ENCODE data around the gene RNF17.
"Not testable (repeated sequence)": the region's sequence is repeated elsewhere in the genome, so short reads cannot be mapped to it uniquely, and the experiment has no call there.

Gene RNF17

DNA sequence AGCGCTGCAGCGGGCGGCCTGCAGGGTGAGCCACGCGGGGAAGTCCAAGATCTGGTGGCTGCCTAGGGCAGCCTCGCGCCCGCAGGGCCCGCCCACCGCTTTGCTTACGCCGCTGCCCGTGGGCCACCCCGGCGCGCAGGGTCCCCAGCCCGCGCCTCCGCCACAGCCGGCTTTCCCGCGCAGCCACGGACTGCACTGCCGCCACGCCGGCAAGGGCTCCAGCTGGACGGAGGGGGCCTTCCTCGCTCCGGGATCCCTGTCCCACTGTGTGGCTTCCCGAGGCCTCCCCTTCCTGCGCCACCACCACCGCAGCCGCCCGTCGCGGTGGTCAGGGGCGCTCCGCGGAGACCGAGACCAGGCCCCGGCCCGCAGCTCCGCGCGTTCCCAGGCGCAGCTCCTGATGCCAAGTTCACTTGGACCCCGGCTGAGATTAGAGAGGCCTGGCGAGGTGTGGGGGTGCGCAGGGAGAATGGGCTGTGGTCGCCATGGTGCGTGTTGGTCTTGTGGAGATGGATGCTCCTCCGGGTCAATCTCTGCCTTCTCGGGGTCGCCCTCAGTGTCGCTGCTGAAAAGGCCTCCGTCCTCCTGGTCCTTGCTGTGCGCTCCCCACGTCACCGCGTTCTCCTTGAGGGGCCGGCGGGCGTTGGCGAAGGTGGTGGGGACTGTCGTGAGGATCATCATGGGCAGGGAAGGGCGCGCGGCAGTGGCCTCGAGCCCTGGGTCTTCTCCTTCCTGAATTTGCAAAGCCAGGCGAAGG is 17.9 kb upstream of the RNF17 start:
- DNase-seq = no peak

DNA sequence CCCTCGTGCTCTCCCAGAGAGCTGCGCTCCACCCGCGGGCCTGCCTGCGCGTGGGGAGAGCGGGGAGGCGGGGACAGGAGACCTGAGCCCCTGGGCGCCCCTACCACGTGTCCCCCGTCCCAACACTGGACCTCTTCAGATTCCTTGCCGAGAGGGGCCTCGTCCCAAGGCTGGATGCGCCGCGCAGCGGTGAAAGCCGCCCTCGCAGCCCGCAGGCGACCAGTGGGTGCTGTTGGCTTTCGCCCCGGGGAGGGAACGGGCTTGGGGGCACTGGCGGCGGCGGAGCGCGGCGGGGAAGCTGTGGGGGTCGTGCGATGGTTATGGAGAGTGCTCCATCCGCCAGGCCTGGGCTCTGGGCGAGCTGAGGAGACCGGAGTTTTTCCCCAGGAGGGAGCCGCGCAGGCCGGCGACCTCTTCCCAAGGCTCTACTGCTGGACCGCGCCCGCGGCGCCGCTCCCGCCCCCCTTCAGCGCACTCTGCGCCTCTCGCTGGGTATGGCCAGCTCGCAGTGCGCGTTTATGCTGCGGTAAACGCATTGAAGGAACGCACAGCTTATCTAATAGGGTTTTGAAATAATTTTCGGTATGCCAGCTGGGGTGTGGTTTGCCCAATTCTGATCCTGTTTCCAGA is 17.2 kb upstream of the RNF17 start:
- DNase-seq = no peak

DNA sequence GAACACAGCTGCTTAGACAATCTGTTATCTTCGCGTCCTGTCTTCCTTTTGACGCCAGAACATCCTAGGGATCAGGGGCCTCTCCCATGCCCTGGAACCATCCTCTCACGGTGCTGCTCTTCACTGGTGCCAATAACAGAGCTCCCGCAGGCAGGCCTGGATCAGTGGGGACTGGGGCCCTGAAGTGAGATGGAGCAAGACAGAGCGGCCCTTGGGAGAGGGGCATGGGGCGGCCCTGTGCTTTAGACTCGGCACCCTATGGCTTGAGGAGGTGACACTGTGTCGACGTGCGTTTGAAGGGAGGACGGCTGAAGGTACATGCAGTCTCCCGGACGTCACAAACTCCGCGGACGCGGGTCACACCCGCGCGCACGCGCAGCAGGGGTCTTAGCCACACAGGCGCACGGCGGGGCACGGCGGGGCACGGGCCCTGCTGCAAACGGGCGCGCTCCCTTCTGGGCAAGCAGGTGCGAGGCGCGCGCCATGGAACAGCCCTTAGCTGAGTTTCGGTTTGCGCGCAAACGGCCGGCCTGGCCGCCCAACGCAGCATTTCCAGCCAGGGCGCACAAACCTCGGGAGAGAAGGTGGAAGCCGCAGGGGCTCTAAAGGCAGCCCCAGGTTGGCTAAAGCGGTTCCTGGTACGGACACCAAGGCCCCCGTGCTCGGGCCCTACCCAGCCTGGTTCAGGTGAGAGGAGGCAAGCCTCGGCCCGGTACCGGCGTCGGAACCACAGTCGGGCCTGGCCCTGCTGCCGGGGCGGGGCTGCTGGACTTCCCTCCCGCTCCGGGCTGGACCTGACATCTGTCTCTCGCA is 16.5 kb upstream of the RNF17 start:
- DNase-seq = no peak

DNA sequence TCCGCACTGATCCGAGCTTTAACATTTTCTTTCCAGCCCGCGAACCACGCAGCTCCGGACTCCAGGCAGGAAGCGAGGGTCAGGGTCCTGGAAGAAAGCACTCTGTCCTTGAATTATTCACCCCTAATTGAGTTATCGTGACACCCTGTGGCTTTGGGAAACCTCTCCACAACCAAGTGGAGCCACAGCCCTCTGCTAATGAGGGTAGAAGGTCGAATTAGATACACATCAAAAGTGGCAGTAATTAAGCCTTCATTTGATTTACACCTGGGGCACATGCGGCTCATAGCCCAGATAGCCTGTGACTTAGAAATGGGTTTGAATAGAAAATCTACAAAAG is 15.9 kb upstream of the RNF17 start:
- no peak for DNase-seq

DNA sequence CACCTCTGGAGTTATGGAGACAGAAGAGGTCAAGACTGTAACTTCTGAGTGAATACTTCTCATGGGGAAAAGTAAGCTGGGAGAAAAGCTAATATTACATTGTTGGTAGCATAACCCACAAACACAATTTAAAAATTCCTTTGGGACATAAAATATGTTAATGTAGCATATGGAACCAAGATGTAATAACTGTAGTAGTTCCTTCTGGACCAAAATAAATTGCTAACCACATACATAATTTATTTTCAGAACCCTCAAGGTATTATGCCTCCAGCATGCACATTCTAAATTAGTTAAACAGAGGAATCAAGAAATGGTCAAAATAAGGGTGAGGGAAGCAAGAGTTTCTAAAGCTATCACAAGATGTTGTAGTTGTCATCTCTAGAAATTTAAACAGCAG is 4.8 kb upstream of the RNF17 start:
- no peak for DNase-seq

DNA sequence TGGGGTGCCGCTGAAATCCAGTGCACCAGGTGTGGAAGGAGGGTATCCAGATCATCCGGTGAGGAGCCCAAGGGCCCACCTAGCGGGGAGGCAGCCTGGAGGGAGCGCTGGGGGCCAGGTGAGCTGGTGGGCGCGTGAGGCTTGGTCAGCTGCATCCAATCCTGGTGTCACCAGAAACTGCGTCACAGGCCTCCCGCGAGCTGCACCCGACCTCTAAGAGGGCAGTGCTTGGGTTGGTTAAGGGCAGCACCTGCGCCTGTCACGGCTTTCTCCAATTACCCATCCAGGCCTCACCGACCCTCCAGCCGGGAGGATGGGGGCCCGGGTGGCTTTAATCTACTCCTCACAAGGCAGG is 284 bp downstream of the RNF17 start:
- DNase-seq = no peak

DNA sequence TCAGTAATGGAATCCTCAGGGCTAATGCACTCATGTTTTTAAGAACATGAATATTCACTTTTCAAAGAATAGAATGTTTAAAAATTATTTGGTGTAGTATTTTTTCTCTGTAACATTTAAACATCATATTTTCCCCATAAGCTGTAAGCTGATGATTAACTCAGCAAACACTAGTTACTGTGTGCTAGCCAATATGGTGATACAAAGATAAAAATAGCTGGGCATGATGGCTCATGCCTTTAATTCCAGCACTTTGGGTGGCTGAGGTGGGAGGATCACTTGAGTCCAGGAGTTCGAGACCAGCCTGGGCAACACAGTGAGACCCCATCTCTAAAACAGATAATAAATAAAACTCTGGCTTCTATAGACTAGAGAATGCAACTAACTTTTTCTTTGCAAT is 13.2 kb downstream of the RNF17 start:
- DNase-seq = no peak

DNA sequence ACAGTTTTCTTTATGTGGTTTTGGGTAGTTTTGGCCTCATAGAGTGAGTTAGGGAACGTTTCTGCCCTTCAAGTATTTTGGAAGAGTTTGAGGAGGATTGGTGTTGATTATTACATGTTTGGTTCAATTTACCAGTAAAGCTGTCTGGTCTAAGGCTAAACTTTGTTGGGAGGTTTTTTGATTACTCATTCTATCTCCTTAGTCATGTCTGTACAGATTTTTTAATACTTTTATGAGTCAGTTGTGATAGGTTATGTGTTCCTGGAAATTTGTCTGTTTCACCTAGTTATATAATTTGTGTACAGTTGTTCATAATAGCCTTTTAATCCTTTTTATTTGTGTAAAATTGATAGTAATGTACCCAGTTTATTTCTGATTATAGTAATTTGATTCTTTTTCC is 20.4 kb downstream of the RNF17 start:
- DNase-seq = no peak

DNA sequence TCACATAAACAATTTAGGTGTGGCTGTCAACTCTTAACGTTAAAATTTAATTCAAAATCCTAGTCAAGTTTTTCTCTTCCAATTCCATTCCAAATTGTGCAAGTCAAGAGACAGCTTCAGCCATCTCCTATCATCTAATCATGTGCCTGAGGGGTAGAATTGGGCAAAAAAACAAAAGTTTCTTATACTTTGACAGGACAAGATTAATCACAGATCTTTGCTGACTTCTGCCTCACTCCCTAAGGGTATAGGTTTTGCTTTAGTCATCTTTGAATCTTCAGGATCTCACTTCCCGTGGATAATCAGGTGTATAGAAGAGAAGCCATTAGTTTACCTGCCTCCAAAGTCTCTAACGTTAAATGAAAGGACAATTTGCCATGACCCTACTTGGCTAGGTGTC is 24.6 kb downstream of the RNF17 start:
- no peak for DNase-seq

DNA sequence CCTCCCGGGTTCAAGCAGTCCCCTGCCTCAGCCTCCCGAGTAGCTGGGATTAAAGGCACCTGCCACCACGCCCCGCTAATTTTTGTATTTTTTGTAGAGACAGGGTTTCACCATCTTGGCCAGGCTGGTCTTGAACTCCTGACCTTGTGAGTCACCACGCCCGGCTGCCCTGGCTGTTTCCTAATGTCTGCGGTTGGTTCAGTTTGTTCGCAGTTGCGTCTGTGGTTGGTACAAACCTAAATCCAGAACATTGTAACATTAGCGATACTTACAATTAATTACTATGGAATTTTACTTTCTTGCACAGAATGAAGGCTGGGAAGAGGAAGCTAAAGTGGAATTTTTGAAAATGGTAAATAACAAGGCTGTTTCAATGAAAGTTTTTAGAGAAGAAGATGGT is 38.1 kb downstream of the RNF17 start:
- no peak for DNase-seq

DNA sequence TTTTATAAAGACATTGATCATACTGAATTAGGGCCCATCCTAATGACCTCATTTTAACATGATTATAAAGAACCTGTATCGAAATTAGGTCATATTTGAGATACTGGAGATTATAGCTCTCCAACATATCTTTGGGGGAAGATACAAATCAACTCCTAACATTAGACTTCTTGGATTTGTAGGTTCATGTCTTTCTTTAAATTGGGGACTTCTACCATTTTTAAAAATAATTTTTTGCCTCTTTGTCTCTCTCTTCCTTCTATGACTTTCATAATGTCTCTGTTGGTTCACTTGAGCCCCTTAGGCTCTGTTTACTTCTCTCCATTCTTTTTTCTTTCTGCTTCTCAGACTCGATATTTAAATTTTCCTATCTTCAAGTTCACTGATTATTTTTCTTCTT is 57.2 kb downstream of the RNF17 start:
- DNase-seq = no peak

DNA sequence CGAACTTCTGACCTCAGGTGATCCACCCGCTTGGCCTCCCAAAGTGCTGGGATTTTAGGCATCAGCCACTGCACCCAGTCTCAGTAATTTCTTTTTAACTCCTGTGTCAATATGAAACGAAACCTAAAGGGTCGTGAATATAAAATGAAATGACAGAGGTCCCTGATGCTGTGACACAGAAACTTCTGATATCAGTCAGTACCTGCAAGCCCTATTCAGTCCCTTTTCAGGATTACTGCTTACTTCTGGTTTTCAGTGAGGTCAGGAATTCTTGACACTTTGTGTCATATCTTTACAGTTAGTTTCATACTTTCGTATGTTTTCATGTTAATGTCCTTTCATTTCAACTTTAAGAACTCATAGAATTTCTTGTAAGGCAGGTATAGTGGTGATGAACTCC is 58.7 kb downstream of the RNF17 start:
- DNase-seq = no peak

DNA sequence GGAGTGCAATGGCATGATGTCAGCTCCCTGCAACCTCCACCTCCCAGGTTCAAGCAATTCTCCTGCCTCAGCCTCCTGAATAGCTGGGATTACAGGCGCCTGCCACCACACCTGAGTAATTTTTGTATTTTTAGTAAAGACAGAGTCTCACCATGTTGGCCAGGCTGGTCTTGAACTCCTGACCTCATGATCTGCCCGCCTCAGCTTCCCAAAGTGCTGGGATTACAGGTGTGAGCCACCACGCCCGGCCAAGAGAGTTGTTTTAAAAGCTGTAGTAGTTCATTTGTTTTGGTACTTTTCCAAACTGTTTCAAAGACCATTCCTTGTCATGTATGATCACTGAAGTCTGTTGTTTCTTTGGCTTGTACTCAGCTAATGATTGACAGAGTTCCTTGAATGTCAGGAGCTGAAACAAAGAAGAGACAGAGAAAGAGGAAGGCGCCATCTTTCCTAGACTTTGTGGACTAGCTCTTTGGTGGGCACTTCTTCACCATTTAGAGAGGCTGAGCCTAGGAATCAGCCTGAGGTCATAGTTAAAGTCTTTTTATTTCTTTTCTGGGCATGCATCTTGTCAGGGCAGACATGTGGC is 59.2 kb downstream of the RNF17 start:
- not testable (repeated sequence) for DNase-seq

DNA sequence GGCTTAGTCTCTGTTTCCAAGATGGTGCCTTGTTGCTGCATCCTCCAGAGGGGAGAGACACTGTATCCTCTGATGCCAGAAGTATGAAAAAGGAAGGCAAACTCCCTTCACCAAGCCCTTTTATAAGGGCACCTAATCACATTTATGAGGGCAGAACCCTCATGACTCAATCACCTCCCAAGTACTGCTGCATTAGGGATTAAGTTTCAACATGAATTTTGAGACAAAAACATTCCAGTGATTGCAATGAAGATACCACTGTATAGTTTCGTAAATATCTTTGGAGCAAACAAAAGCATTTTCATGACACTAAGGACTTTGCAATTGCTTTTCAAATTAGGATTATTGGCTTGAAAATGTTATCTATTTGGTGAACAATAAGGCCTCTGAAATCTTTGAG is 63.8 kb downstream of the RNF17 start:
- no peak for DNase-seq

DNA sequence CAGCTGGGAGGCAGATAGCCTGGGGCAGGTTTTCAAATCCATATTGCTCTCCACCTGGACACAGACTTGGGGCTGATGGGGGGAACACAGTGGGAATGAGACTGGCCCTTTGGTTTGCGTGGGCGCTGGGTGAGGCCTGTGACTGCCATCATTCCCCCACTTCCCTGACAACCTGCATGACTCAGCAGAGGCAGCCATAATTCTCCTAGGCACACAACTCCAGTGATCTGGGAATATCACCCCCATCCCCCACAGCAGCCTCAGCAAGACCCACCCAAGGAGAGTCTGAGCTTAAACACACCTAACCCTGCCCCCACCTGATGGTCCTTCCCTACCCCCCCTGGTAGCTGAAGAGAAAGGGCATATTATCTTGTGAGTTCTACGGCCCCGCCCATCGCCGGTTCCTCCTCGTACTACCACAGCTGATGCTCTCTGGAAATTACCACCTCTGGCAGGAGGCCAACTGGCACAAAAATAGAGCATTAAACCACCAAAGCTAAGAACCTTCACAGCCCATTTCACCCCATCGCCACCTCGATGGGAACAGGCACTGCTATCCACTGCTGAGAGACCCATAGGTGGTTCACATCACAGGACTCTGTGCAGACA is 71.0 kb downstream of the RNF17 start:
- no peak for DNase-seq

DNA sequence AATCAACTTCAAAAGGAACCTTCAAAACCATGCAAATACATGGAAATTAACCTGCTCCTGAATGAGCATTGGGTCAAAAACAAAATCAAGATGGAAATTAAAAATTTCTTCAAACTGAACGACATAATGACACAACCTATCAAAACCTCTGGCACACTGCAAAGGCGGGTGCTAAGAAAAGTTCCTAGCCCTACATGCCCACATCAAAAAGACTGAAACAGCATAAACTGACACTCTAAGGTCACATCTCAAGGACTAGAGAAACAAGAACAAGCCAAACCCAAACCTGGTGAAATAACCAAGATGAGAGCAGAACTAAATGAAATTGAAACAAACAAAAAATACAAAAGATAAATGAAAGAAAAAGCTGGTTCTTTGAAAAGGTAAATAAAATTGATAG is 73.6 kb downstream of the RNF17 start:
- not testable (repeated sequence) for DNase-seq

DNA sequence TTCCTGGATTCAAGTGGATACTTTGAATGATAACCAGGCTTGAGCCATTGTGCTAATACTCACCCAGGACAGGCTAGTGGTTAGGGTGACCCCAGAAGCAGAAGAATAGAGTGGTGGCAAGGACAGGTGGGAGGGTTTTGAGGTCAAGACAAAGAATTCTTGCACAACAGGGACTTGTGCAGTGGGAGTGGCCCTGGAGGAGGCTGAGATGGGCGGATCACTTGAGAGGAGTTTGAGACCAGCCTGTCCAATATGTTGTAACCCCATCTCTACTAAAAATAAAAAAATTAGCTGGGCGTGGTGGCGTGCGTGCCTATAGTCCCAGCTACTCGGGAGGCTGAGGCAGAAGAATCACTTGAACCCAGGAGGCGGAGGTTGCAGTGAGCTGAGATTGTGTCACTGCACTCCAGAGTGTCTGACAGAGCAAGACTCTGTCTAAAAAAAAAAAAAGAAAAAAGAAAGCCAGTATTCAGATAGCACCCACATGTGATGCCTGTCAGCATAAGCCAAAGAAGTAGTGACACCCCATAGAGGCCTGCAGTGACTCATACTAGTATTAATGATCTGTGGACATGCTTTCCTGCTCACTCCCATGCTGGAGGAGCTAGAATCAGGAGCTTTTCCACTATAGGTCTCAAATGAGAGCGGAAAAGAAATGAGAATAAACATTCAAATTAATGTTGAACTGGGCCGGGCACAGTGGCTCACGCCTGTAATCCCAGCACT is 78.7 kb downstream of the RNF17 start:
- DNase-seq = no peak

DNA sequence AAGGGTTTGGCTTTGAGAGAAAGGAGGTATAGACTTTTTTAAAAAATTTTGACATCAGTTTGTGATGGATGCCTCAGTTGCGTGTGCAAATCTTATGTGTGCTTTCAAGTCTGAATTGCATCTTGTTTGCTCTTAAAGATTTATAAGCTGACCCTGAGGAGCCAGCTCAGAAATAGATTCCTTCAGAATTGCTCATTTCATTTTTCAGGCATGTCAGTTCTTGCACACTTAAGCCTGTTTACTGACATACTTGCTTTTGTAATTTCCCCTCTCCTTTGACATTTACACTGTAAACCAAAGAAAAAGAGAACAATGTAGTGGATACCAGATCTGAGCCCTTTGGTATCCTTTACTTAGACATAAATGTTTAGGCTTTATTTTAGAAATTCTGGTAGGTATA is 87.6 kb downstream of the RNF17 start:
- DNase-seq = no peak

DNA sequence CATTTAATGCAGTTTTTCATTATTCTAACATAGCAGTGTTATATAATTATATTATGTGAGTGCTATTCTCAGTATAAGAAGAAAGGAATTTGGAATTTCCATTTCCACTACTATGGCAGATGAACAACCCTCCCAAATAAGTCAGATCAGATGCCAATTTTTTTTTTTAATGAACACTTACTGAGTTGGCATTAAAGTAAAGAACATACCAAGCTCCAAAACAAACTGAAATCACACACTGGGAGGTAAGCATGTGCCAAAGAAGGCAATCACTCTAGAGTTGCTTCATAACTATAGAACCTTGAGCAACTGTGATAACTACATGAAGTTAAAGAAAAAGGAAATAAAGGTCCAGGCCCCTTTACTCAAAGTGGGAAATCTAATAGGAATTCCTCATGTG is 90.3 kb downstream of the RNF17 start:
- DNase-seq = no peak

DNA sequence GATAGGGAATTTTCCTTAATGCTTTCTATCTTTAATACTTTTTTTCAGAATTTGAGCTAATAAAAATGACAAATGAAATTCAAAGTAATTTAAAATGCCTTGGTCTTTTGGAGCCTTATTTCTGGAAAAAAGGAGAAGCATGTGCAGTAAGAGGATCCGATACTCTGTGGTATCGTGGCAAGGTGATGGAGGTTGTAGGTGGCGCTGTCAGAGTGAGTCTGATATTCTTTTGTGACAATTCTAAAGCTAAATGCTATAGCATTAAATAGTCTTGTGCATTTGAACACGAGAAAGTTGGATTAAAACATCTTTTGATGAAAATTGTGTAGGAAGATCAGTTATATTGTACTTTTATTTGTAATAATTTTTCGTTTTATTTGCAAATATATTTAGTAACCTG is 95.0 kb downstream of the RNF17 start:
- DNase-seq = no peak

DNA sequence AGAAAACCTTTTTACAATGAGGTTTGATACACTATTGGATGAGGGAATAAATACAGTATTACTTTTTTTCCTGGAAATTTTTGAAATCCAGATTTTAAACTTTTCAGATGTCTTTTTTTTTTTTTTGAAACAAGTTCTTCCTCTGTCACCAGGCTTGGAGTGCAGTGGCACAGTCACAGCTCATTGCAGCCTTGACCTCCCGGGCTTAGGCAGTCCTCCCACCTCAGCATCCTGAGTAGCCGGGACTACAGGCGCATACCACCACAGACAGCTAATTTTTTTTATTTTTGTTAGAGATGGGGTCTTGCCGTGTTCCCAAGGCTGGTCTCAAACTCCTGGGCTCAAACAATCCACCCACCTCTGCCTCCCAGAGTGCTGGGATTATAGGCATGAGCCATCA is 96.8 kb downstream of the RNF17 start:
- DNase-seq = no peak

DNA sequence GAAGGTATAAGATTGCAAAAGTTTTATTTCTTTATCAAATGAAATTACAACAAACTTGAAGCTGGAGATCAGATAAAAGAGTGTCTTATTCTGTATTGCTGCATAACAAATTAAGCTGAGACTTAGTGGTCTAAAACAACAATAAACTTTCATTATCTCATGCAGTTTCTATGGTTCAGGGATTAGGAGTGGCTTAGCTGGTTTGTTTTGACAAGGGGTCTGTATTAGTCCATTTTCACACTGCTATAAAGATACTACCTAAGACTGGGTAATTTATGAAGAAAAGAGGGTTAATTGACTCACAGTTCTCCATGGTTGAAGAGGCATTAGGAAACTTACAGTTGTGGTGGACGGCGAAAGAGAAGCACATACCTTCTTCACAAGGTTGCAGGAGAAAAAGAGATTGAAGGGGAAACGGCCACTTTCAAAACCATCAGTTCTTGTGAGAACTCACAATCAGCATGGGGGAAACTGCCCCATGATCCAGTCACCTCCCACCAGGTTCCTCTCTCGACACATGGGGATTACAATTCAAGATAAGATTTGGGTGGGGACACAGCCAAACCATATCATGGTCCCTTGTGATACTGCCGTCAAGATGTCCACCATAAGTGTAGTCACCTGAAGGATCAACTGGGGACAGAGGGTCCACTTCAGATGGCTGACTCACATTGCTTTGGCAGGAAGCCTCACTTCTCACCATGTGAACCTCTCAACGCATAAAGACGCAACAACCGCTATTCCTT is 97.8 kb downstream of the RNF17 start:
- DNase-seq = no peak

Data from CD4-positive, alpha-beta T cell treated with Interleukin-4 for 1 hour (primary cell).